Thyroid gland (tissue), 4 donors: ENCODE results near the gene LRP8. TPM values are rescaled to one million over a fixed set of nuclear protein-coding genes. Genes with fewer than 3 reads are reported as not detected.

ENCODE experiments used
- DNase-seq, 2 donors: peaks; one replicate each; pipeline ENCODE4 v3.0.0-alpha.2; 2019
- H3K27ac ChIP-seq, 3 donors: fragments of 200-600 bp; sonication (generic); 1 replicate in 2 of 3; 2 replicates in 1 of 3; pipeline ENCODE4 v1.5.1; 2016 to 2019; ENCODE audit warnings: mild to moderate bottlenecking in 1 of 3, moderate library complexity in 1 of 3
- H3K27me3 ChIP-seq: fragments of 200-600 bp; sonication (generic); one replicate; pipeline ENCODE4 v1.5.1; 2019
- H3K36me3 ChIP-seq, 2 donors: fragments of 200-600 bp; sonication (generic); one replicate each; pipeline ENCODE4 v1.5.1; 2016 to 2019
- H3K4me1 ChIP-seq, 2 donors: fragments of 200-600 bp; sonication (generic); one replicate each; pipeline ENCODE4 v1.5.1; 2017 to 2019
- H3K4me3 ChIP-seq, 3 donors: fragments of 200-600 bp; sonication (generic); replicated peaks in 1 of 3; 1 replicate in 2 of 3; 2 replicates in 1 of 3; pipeline ENCODE4 v1.5.1; 2016; ENCODE audit warnings: mild to moderate bottlenecking in 1 of 3
- H3K9me3 ChIP-seq: fragments of 200-600 bp; sonication (generic); one replicate; pipeline ENCODE4 v1.5.1; 2017
- CTCF ChIP-seq, 6 experiments: fragments of 200-600 bp in 3 of 6; fragments of 450-650 bp in 3 of 6; sonication (generic) in 3 of 6; IDR thresholded peaks; one replicate each; pipeline ENCODE4 v1.5.1; 2016 to 2019; ENCODE audit warnings: antibody characterized with exemption in 6 of 6, mild to moderate bottlenecking in 2 of 6, inconsistent platforms in 1 of 6, moderate library complexity in 1 of 6
- POLR2A ChIP-seq, 2 donors: fragments of 450-650 bp; IDR thresholded peaks; one replicate each; pipeline ENCODE4 v1.6.1; 2017; ENCODE audit warnings: antibody characterized with exemption in 2 of 2, mild to moderate bottlenecking in 2 of 2, moderate library complexity in 1 of 2
- WGBS, 2 donors: methylation state at CpG; one replicate each; pipeline ENCODE4 v1.1.5; 2017; 5-methylcytosine and 5-hydroxymethylcytosine counted together
- intact Hi-C: fragments of 100-400 bp; cut with DNase I; formaldehyde crosslinking; loops from one replicate; pipeline ENCODE4 v1.15.1; 2023
- total RNA-seq, 4 donors: library from RNA; depleted of rRNA; stranded (reverse); fragments of >200 nt; gene quantifications; one replicate each; pipeline ENCODE4 v1.2.3, GENCODE V29; 2016

The LRP8 gene
- total RNA-seq, 4 donors from 2014 or later: 92.8 to 200 (median 143) TPM

GRCh38 chr1:53340660-53341520, 13.0 kb upstream of the LRP8 start:
- Histone ChIP-seq H3K4me3 (no peak overlapping the region), H3K4me1 (no peaks in the 10 kb centered on the region), H3K27me3 (no peaks in the 10 kb centered on the region), H3K27ac (no peak overlapping the region), H3K36me3 (no peaks in the 10 kb centered on the region), H3K9me3 (no peaks in the 10 kb centered on the region)
- intact Hi-C loops: no loop called here
- TF ChIP-seq CTCF (IDR thresholded peaks at IDR 0.05) (no peak), POLR2A (IDR thresholded peaks at IDR 0.05) (no peak)
- WGBS, 2 donors: 93 to 99% methylated on average over 9 of the region's 9 CpGs
- no peak for DNase-seq

- DNase-seq: no peak
- H3K27ac ChIP-seq: no peak overlapping the region
- no peaks in the 10 kb centered on the region for H3K9me3 ChIP-seq
- WGBS, 2 donors: 80 to 85% methylated on average over 8 of the region's 8 CpGs
- H3K27me3 ChIP-seq: no peaks in the 10 kb centered on the region
- H3K4me1 ChIP-seq: no peaks in the 10 kb centered on the region
- intact Hi-C loops: no loop called here
- H3K4me3 ChIP-seq: no peak overlapping the region
- no peak for TF ChIP-seq CTCF (IDR thresholded peaks at IDR 0.05)
- TF ChIP-seq POLR2A (IDR thresholded peaks at IDR 0.05): no peak
- no peaks in the 10 kb centered on the region for H3K36me3 ChIP-seq
Measured at GRCh38 chr1:53339736-53340635, 12.1 kb upstream of the LRP8 start.

- H3K27me3 ChIP-seq: no peaks in the 10 kb centered on the region
- intact Hi-C loops: no loop called here
- 84 to 85% methylated on average over 1 of the region's 1 CpG for WGBS, 2 donors
- no peaks in the 10 kb centered on the region for H3K4me1 ChIP-seq
- H3K36me3 ChIP-seq: no peaks in the 10 kb centered on the region
- H3K4me3 ChIP-seq: no peak overlapping the region
- no peak overlapping the region for H3K27ac ChIP-seq
- DNase-seq: no peak
- H3K9me3 ChIP-seq: no peaks in the 10 kb centered on the region
- no peak for TF ChIP-seq POLR2A (IDR thresholded peaks at IDR 0.05)
- no peak for TF ChIP-seq CTCF (IDR thresholded peaks at IDR 0.05)
Measured at GRCh38 chr1:53338423-53338822, 10.6 kb upstream of the LRP8 start.

GRCh38 chr1:53337499-53337898, 9.6 kb upstream of the LRP8 start:
- Histone ChIP-seq H3K4me1 (no peaks in the 10 kb centered on the region), H3K27me3 (no peaks in the 10 kb centered on the region), H3K9me3 (no peaks in the 10 kb centered on the region), H3K27ac (no peak overlapping the region), H3K4me3 (no peak overlapping the region), H3K36me3 (no peaks in the 10 kb centered on the region)
- WGBS, 2 donors: 94 to 96% methylated on average over 5 of the region's 5 CpGs
- intact Hi-C loops: no loop called here
- no peak for TF ChIP-seq CTCF (IDR thresholded peaks at IDR 0.05)
- TF ChIP-seq POLR2A (IDR thresholded peaks at IDR 0.05): no peak
- DNase-seq: no peak
